Stimulated activated memory B cell treated with anti-CD40 and anti-IgM and Interleukin-4, amounts not matched to agents 10 μg/mL and 1 μg/mL and 100 μg/mL, for 72 hours (primary cell): Measurements from ENCODE around the gene ZNF200.
A peak's percentile ranks its signal among the peaks of the same experiment; 100 is the strongest.
"Not testable (repeated sequence)": the region's sequence is repeated elsewhere in the genome, so short reads cannot be mapped to it uniquely, and the experiment has no call there.

Experiments used
- ATAC-seq: fragments of 150-1000 bp; cut with Tn5 transposase; 2 replicates; pipeline ENCODE4 v1.10.0; 2021
- H3K27ac Mint-ChIP-seq: one replicate; pipeline ENCODE4 v1.8.0; 2022; ENCODE audit warnings: mild to moderate bottlenecking, mixed read lengths
- H3K27me3 Mint-ChIP-seq: one replicate; pipeline ENCODE4 v1.8.0; 2022; ENCODE audit warnings: mixed read lengths
- H3K36me3 Mint-ChIP-seq: one replicate; pipeline ENCODE4 v1.8.0; 2022; ENCODE audit warnings: mixed read lengths
- H3K4me1 Mint-ChIP-seq: one replicate; pipeline ENCODE4 v1.8.0; 2022; ENCODE audit warnings: mixed read lengths
- H3K4me3 Mint-ChIP-seq: one replicate; pipeline ENCODE4 v1.8.0; 2022; ENCODE audit warnings: mild to moderate bottlenecking, moderate library complexity, mixed read lengths
- H3K9me3 Mint-ChIP-seq: one replicate; pipeline ENCODE4 v1.8.0; 2022; ENCODE audit warnings: mixed read lengths

ZNF200 gene

GRCh38 chr16:3182608-3183444, 52.1 kb downstream of the ZNF200 start:
- Mint-ChIP-seq H3K27me3 (peaks cover 92% of the 10 kb centered on the region), H3K4me3 (peak overlapping the region; percentile 74), H3K36me3 (no peaks in the 10 kb centered on the region), H3K9me3 (no peaks in the 10 kb centered on the region), H3K4me1 (peaks cover 25% of the 10 kb centered on the region), H3K27ac (peak overlapping the region; percentile 73)
- ATAC-seq: no peak

- peaks cover 22% of the 10 kb centered on the region for H3K4me1 Mint-ChIP-seq
- ATAC-seq, H3K36me3 Mint-ChIP-seq, H3K9me3 Mint-ChIP-seq: not testable (repeated sequence)
- peak overlapping the region; percentile 73 for H3K27ac Mint-ChIP-seq
- H3K27me3 Mint-ChIP-seq: peaks cover 92% of the 10 kb centered on the region
- peak overlapping the region; percentile 70 for H3K4me3 Mint-ChIP-seq
Observed at GRCh38 chr16:3182293-3182607, 52.7 kb downstream of the ZNF200 start.

DNA sequence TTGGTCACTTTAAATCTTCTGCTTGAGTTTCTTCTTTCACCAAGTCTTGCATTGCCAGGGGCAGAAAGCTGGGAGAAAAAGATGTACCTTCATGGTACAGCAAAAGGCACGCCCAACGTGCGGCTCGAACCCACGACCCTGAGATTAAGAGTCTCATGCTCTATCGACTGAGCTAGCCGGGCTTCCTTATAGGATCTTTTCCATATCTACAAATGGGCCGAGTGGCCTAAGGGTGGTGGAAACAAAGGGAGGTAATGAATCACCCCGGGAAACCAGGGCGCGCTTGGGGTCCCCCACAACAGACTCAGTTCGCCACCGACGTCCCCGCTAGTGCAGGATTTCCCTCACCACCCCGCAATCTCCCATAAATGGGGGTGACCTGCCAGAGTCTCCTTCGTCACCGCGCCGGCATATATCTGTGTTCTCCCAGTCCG, 54.5 kb downstream of the ZNF200 start:
- H3K27ac Mint-ChIP-seq: no peak overlapping the region
- no peaks in the 10 kb centered on the region for H3K36me3 Mint-ChIP-seq
- peaks cover 22% of the 10 kb centered on the region for H3K4me1 Mint-ChIP-seq

DNA sequence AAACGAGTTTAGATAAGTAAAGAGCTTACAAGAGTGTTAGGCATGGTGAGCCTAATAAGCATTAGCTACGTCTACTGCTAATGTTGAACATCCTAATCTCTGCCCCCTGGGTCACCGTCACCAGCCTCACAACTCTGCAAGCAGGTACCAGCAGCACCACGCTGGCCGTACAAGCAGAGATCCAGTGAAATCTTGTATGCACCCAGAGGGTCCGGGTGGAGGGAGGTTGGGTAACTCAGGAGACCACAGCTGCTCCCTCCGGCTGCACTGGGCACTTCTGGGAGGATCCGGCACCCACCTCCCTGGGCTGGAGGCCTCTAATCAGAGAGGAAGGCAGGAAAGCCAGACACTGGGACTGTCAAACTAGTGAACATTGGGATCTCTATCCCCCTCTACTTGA, 55.3 kb downstream of the ZNF200 start:
- ATAC-seq: no peak
- peaks cover 97% of the 10 kb centered on the region for H3K27me3 Mint-ChIP-seq

More for the DNA sequence above, 54.5 kb downstream of the ZNF200 start:
- Mint-ChIP-seq H3K4me3 (no peak overlapping the region), H3K9me3 (peaks cover 2% of the 10 kb centered on the region), H3K27me3 (peaks cover 93% of the 10 kb centered on the region)
- no peak for ATAC-seq

DNA sequence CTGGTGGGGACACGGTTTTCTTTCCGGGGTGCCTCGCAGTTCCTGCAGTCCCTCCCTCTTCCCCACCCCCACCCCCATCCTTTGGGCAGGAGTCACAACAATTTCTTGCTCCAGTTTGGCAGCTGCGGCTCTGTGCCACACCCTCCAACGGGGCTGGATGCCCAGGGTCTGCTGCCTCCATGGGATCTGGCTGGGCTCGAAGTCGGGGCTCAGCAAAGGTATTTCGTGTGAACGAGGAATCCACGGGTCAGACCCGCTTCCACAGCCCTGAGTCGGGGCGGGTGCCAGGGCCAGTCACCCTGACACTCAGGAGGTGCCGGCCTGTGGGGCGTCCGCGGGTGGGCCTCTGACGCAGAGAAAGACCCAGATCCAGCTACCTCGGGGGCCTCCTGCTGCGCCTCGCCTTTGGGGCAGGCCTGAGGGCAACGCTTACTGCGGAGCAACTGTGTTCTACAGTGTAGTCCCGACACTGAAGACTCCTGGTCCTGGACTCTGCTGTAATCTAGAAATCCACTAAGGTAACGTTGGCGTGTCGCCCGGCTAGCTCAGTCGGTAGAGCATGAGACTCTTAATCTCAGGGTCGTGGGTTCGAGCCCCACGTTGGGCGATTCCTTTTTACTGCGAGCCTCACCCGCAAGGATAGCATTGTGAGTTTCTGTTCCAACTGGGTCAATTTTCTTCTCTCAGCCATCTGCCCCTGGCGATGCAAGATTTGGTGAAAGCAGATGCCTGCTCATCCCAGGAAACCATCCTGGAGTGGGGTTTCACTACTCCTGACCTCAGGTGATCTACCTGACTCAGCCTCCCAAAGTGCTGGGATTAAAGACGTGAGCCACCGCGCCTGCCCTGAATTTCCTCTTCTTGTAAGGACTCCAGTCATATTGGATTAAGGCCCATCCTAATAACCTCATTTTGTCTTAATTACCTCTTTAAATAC, 59.5 kb downstream of the ZNF200 start:
- H3K36me3 Mint-ChIP-seq: no peaks in the 10 kb centered on the region

More for the DNA sequence above, 55.3 kb downstream of the ZNF200 start:
- Mint-ChIP-seq H3K27ac (no peak overlapping the region), H3K4me3 (no peak overlapping the region), H3K4me1 (peaks cover 22% of the 10 kb centered on the region), H3K9me3 (peaks cover 2% of the 10 kb centered on the region), H3K36me3 (no peaks in the 10 kb centered on the region)

DNA sequence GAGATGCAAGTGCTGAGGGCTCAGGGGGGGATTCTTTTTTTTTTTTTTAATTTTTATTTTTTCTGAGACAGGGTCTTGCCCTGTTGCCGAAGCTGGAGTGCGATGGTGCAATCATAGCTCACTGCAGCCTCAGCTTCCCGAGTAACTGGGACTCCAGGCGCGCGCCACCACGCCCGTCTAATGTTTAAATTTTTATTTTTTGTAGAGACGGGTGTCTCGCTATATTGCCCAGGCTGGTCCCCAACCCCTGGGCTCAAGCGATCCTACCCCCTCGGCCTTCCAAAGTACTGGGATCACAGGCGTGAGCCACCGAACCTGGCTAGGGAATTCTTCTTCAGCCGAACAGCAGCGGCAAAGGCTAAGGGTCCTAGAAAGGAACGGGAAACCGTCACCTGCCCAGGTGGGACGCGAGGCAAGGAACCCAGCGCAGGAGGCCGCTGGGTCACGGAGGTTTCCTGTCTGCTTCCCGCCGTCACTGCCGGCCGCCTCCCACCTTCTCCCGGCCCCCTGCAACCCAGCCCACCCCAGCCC, 60.3 kb downstream of the ZNF200 start:
- Mint-ChIP-seq H3K36me3 (no peaks in the 10 kb centered on the region), H3K4me1 (peaks cover 31% of the 10 kb centered on the region), H3K4me3 (no peak overlapping the region), H3K9me3 (peaks cover 2% of the 10 kb centered on the region), H3K27me3 (peaks cover 90% of the 10 kb centered on the region), H3K27ac (peak overlapping the region; percentile 47)
- ATAC-seq: no peak

More for the DNA sequence above, 59.5 kb downstream of the ZNF200 start:
- H3K4me1 Mint-ChIP-seq: peaks cover 30% of the 10 kb centered on the region
- H3K4me3 Mint-ChIP-seq: no peak overlapping the region
- no peak for ATAC-seq
- no peak overlapping the region for H3K27ac Mint-ChIP-seq
- peaks cover 90% of the 10 kb centered on the region for H3K27me3 Mint-ChIP-seq
- peaks cover 2% of the 10 kb centered on the region for H3K9me3 Mint-ChIP-seq

DNA sequence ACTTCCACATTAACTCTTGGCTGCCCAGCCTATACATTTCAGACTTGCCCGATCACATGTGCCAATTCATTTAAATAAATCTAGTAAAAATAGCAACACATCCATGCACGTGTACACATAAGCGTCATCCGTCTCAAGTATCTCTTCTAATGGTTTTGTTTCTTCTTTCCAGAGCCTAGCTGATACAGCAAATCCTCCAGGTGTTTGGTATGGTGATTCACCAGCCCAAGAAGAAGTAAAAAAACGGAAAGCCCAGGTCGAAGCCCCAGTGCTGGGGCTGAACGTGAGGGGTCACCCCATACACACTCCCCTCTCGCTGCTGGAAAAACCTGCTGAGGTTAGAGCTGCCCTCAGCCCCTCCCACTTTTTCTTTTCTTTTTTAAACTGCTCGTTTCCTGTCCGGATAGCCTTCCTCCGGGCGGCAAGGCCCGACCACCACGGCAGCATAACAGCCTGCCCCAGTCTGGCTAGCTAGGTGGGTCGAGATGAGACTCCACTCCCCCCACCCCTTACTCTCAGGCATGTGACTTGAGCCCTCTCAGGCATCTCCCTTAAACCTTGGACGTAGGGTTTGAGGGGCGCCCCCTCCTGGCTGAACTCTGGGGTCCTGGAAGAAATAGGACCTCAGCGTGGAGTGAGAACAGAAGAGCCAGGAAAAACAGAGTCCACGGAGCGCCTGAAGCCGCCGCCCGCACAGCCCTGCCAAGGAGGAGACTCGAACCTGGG, 60.9 kb downstream of the ZNF200 start:
- Mint-ChIP-seq H3K27me3 (peaks cover 87% of the 10 kb centered on the region), H3K4me3 (peak overlapping the region; percentile 50), H3K9me3 (peaks cover 2% of the 10 kb centered on the region), H3K27ac (peak overlapping the region; percentile 47), H3K4me1 (peaks cover 31% of the 10 kb centered on the region), H3K36me3 (no peaks in the 10 kb centered on the region)
- ATAC-seq: peak; percentile 41
